CD1c-positive myeloid dendritic cell (primary cell): ENCODE measurements around the gene SHANK1.

Experiments used
- DNase-seq: peaks from one replicate; pipeline ENCODE4 v3.0.0-alpha.2; 2016; ENCODE audit errors: extremely low spot score

SHANK1 gene

GRCh38 chr19:50711805-50712204 lies 7.8 kb downstream of the SHANK1 start:
- no peak for DNase-seq

- DNase-seq: no peak
Measured at GRCh38 chr19:50711196-50711595, 8.4 kb downstream of the SHANK1 start.

GRCh38 chr19:50710612-50711011 lies 9.0 kb downstream of the SHANK1 start:
- DNase-seq: no peak

- DNase-seq: no peak
Measured at GRCh38 chr19:50710094-50710493, 9.5 kb downstream of the SHANK1 start.

- DNase-seq: no peak
Measured at GRCh38 chr19:50708179-50708879, 11.3 kb downstream of the SHANK1 start.

GRCh38 chr19:50706387-50706786 lies 13.2 kb downstream of the SHANK1 start:
- no peak for DNase-seq

GRCh38 chr19:50705422-50706019 lies 14.1 kb downstream of the SHANK1 start:
- peak; percentile 54 for DNase-seq

GRCh38 chr19:50703915-50704796 lies 15.4 kb downstream of the SHANK1 start:
- no peak for DNase-seq

- peak; percentile 47 for DNase-seq
Measured at GRCh38 chr19:50702871-50703829, 16.5 kb downstream of the SHANK1 start.

- no peak for DNase-seq
Measured at GRCh38 chr19:50702158-50702870, 17.3 kb downstream of the SHANK1 start.

- DNase-seq: no peak
Measured at GRCh38 chr19:50701367-50701985, 18.1 kb downstream of the SHANK1 start.

- DNase-seq: no peak
Measured at GRCh38 chr19:50697414-50698124, 22.0 kb downstream of the SHANK1 start.

GRCh38 chr19:50696094-50696483 lies 23.5 kb downstream of the SHANK1 start:
- DNase-seq: no peak

GRCh38 chr19:50695251-50696093 lies 24.1 kb downstream of the SHANK1 start:
- DNase-seq: peak; percentile 16

GRCh38 chr19:50694815-50695145 lies 24.8 kb downstream of the SHANK1 start:
- DNase-seq: no peak

GRCh38 chr19:50693064-50693975 lies 26.3 kb downstream of the SHANK1 start:
- no peak for DNase-seq

GRCh38 chr19:50690439-50690838 lies 29.2 kb downstream of the SHANK1 start:
- DNase-seq: no peak

GRCh38 chr19:50688766-50689165 lies 30.8 kb downstream of the SHANK1 start:
- no peak for DNase-seq
